Left forelimb (tissue), 1 donor: ENCODE results near the gene PRKAR1B.

Experiments used
- DNase-seq: peaks from one replicate; pipeline ENCODE4 v3.0.0-alpha.2; 2018; ENCODE audit warnings: low spot score

PRKAR1B gene

DNA sequence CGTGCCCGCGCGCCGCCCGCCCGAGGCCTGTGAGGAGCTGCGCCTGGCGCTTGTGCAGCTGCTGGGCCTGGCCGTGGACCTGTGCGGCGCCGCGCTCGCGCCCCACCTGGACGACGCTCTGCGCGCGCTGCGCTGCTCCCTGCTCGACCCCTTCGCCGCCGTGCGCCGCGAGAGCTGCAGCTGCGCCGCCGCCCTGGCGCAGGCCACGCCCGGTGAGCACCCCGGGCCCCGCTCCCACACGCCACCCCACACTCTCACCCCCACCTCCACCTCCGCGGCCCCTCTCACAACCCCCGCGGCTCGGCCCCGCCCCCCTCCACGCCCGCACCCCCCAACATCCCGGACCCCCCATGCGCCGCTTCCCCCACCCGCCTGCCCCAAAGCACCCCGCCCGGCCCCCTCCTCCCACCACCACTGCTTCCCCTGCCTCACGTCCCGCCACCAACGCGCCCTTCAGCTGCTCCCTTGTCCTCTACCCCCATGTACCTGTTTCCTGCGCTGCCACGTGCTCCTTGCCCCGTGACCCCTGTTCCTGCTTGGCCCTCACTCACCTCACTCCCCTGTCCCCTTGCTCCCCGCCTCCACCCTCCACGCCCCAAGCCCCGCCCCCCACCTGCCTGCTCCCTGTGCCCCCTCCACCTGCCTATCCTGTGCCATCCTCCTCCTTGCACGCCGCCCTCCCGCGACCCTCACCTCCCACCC lies at the start of gene PRKAR1B:
Gene PRKAR1B, minus strand, starts transcription at position 178 of the 702 bp plus-strand sequence. CDS start 15,776 bp downstream, outside the sequence.
- DNase-seq: no peak

- DNase-seq: no peak
Observed at GRCh38 chr7:776381-776780, 49.3 kb upstream of the PRKAR1B start.

GRCh38 chr7:774161-775109 lies 47.4 kb upstream of the PRKAR1B start:
- DNase-seq: peak; percentile 83

GRCh38 chr7:773622-773915 lies 46.5 kb upstream of the PRKAR1B start:
- DNase-seq: no peak

DNA sequence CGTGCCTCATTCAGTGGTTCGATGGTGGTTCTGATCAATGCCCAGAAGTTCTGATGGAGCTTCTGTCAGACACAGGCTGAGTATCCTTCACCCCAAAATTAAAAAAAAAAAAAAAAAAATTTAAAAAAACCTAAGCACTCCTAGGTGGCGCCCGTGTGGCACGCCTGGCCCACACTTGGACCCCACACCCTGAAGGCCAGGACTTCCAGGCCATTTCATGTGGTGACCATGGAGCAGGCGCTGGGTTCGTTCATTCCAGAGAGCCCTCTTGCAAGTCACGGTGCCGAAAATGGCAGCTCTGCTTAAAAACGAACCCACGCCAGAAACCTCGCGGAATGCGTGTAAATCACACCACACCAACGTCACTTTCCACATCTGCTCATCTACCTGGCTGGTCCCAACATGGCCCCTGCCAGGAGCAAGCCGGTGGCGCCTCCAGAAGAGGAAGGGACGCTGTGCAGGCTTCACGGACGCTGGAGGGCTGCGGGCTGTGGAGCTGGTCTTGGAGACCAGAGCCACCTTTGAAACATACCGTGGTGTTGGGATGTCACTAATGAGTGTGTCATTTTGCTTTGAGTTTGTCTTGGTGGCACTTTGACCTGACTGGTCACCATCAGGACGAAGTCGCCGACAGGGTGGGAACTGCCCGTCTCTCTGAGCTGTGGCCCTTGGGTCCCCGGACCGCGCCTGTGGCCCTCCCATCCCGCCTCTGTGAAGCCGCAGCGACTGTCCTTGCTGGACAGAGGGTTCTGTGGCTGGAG lies 46.0 kb upstream of the PRKAR1B start:
- DNase-seq: no peak

DNA sequence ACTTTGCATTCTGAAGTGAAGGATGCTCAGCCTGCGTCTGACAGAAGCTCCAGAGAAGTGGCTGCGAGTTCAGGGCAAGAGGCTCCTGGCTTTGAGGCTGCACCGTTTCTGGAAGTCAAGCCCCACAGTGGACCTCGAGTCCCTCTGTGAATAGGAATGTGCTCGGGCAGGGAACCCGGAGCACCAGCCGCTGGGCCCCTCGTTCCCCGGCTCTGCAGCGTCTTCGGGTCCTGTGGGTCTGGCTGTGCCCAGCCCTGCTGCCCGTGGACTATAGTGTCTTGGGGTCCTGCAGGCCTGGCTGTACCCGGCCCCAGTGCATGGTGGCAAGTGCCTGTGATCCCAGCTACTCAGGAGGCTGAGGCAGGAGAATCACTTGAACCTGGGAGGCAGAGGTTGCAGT lies 45.3 kb upstream of the PRKAR1B start:
- DNase-seq: no peak

DNA sequence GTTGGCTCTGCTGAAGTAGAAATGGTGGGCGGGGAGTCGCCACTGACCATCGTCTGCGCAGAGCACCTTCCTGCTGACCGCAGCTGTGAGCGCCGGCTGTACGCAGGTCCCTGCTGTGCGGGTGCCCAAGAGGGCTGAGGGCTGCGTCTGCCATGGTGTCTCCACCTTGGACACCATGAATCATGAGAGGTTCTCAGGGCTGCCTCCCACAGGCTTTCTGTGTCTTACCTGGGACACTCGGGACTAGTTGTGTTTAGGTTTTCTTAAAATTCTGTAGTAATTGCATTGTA lies 44.9 kb upstream of the PRKAR1B start:
- no peak for DNase-seq

GRCh38 chr7:771234-772004 lies 44.3 kb upstream of the PRKAR1B start:
- DNase-seq: peak; percentile 81

GRCh38 chr7:770741-771166 lies 43.7 kb upstream of the PRKAR1B start:
- DNase-seq: no peak

DNA sequence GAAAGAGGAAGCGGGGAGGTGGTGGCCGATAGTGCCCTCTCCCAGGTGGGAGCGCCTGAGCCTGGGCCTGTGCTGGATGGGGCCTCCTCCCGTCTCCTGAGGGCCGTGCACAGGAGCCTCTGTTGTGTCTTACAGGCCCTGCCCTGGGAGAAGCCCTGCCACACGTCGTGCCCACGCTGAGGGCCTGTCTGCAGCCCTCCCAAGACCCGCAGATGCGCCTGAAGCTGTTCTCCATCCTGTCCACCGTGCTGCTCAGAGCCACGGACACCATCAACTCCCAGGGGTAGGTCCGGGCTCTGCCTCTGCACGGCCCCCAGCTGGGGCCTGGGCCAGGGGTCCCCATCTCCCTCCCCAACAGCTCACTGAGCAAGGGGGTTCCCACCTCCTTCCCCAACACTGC lies 43.3 kb upstream of the PRKAR1B start:
- DNase-seq: no peak

GRCh38 chr7:768881-769504 lies 41.9 kb upstream of the PRKAR1B start:
- no peak for DNase-seq

DNA sequence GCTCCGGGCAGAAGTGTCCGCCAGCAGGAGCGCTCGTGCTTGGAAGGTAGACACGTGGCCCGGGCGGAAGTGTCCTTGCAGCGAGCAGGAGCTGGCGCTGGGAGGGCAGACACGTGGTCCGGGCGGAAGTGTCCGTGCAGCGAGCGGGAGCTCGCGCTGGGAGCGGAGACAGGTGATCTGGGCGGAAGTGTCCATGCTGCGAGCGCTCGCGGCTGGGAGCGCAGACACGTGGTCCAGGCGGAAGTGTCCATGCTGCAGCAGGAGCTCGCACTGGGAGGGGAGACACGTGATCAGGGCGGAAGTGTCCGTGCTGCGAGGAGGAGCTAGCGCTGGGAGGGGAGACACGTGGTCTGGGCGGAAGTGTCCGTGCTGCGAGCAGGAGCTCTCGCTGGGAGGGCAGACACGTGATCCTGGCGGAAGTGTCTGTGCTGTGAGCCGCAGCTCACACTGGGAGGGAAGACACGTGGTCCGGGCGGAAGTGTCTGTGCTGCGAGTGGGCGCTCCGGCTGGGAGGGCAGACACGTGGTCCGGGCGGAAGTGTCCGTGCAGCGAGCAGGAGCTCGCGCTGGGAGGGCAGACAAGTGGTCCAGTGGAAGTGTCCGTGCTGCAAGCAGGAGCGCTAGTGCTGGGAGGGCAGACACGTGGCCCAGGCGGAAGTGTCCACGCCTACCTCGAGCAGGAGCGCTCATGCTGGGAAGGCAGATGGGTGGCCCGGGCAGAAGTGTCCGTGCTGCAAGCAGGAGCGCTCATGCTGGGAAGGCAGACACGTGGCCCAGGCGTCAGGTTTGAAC lies 41.1 kb upstream of the PRKAR1B start:
- no peak for DNase-seq

- DNase-seq: no peak
Observed at GRCh38 chr7:767580-767940, 40.5 kb upstream of the PRKAR1B start.

GRCh38 chr7:765383-765782 lies 38.3 kb upstream of the PRKAR1B start:
- DNase-seq: no peak

DNA sequence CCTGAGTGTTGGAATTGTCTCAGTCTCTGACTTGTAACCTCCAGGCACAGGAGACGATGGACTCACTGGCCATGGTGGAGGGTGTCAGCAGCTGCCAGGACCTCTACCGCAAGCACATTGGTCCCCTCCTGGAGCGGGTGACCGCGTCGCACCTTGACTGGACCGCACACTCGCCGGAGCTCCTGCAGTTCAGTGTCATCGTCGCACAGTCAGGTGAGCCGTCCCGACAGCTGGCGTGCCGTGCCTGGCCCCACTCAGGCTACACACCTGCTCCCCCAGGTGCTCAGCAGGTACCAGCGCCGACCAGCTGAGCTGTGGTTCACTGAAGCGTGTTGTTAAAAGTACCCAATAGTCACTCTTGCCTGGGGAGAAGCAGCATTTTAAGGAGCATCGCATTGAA lies 36.7 kb upstream of the PRKAR1B start:
- no peak for DNase-seq

GRCh38 chr7:762885-763284 lies 35.8 kb upstream of the PRKAR1B start:
- DNase-seq: no peak

GRCh38 chr7:761631-762030 lies 34.5 kb upstream of the PRKAR1B start:
- no peak for DNase-seq

- DNase-seq: no peak
Observed at GRCh38 chr7:761101-761500, 34.0 kb upstream of the PRKAR1B start.

DNA sequence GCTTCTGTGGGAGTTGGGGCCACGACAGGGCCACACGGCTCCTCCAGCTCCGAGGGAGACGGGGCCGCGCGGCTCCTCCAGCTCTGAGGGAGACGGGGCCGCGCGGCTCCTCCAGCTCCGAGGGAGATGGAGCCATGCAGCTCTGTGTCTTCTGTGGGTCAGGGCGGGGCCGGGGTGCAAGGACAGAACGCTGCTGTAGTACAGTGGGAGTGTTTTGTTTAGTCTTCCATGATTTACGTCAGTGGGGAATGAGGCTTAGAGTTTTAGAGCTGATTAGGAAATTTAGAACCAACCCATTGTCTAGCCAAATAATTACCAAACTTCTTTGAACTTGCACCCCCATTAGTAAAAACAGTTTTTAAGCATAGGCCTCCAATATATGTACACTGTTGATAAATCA lies 32.9 kb upstream of the PRKAR1B start:
- DNase-seq: no peak

DNA sequence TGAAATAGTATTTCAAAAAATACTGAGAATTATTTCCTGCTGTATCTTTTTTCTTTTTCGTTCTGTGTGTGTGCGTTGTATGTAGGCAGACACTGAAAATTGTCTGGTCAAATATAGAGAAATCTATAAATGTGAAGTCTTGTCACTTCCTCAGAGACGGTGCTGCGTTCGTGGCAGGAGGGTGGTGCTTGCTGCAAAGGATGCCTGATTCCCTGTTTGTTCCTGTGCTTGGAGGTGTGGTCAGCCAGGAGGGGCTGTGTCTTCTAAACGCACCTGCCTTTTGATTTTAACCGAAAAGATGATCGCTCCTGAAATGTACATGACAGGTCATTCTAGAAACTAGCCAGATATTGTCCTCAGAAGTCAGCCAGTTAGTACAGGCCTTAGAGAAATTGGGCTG lies 32.5 kb upstream of the PRKAR1B start:
- no peak for DNase-seq

DNA sequence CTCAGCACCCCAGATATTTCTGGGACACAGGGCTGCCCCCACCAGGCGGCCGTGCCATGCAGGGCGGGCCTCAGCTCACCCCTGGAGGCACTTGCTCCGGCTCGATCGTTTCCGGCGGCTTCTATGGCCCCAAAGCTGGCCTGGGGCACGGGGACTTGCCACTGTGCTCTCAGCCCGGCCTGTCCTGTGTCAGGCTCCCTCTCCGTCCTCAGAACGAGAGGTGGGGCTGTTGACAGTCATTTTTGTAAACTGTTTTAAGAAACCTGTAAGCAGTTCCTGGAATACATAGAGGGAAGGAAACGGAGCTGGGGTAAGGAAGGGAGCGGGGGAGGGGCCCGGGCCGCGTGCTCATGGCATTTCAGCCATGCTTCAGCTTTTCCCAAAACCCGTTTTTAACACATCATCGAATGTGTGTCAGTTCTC lies 30.7 kb upstream of the PRKAR1B start:
- peak; percentile 22 for DNase-seq
